Uterus (tissue), 2 donors: ENCODE measurements around the gene RECQL5.

Experiments used
- CTCF ChIP-seq, 4 experiments: fragments of 200-600 bp in 2 of 4; fragments of 450-650 bp in 2 of 4; sonication (generic) in 2 of 4; IDR thresholded peaks; one replicate each; pipeline ENCODE4 v1.5.1; 2016 to 2019; ENCODE audit warnings: antibody characterized with exemption in 4 of 4, mild to moderate bottlenecking in 2 of 4, moderate library complexity in 1 of 4
- POLR2A ChIP-seq, 2 donors: fragments of 450-650 bp; IDR thresholded peaks; one replicate each; pipeline ENCODE4 v1.6.1; 2016; ENCODE audit warnings: antibody characterized with exemption in 2 of 2, mild to moderate bottlenecking in 1 of 2, moderate library complexity in 1 of 2

DNA sequence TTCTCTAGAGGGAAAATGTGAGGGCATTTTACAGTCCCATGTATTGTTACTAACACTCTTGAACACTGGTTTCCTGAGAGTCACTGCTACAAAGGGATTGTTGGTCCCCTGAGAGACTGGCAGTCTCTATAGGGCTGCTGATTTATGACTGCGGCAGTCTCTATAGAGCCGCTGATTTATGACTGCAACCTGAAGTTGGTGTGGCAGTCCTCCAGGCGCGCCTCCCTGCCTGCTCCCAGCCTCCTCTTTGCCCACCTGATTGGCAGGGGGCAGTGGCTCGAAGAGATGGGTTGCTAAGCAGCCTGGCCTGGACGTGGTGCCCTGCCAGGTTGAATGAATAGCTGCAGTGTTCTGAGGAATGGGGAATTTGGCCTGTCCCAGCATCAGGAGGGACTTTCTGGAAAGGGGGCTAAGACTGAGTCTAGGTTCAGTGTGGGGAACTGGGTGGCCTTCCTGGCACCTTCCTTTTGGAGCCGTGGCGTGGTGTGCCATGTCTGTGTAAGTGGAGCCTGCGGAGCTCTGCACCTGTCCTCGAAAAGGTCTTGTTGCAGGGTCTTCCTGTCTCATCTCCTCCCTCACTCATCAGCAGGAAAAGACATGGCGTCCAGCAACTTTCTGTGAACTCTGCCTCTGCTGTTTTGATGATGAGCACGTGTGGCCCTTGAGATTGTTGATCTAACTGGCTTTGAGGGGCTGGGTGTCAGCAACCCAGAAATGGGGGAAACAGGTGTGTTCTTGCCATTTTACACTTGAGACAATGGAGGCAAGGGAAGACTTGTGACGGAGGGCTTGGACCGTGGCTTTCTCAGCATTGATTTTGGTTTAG is 25.1 kb upstream of the RECQL5 start:
- TF ChIP-seq CTCF (IDR thresholded peaks at IDR 0.05) = no peak
- TF ChIP-seq POLR2A (IDR thresholded peaks at IDR 0.05) = no peak
